Kidney tubule cell (primary cell): Measurements from ENCODE around the gene TANK.

ENCODE experiments used
- DNase-seq: peaks from one replicate; pipeline ENCODE4 v3.0.0-alpha.2; 2018; ENCODE audit warnings: low spot score

Gene TANK

DNA sequence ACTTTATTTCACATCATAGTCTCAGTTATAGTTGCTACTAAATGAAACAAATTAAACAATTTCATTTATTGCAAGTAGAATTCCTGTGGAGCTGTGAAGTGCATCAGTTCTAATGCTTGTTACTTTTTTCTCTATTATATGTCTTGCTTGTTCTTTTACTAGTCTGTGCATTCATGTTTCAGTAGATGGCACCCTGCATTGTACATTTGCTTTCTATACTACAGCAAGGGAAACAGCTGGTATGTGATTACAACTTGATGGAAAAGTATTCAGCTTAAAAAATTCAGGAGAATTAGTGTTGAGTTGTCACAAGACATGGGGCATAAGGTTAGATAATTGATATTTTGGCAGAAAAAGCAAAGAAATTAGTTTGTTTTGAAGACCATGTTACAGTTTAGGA, 72.3 kb downstream of the TANK start:
- no peak for DNase-seq

GRCh38 chr2:161233858-161234431, 73.7 kb downstream of the TANK start:
- DNase-seq: no peak

DNA sequence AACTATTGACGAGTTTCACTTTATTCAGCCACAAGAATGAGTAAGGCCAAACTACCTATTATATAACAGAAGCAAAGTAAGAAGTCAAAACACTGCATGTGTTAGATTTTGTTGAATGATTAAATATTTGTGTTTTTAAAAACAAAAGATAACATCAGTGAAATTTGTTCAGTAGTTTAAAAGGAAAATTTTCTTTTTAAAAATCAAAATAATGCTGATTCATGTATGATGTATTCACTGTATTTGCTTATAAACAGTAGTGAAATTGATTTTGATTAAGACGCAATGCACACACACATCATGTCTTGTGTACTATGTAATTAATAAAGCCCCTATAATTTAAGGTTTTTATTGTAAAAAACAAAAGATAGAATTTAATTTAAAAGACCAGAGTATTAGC, 74.4 kb downstream of the TANK start:
- DNase-seq: no peak

DNA sequence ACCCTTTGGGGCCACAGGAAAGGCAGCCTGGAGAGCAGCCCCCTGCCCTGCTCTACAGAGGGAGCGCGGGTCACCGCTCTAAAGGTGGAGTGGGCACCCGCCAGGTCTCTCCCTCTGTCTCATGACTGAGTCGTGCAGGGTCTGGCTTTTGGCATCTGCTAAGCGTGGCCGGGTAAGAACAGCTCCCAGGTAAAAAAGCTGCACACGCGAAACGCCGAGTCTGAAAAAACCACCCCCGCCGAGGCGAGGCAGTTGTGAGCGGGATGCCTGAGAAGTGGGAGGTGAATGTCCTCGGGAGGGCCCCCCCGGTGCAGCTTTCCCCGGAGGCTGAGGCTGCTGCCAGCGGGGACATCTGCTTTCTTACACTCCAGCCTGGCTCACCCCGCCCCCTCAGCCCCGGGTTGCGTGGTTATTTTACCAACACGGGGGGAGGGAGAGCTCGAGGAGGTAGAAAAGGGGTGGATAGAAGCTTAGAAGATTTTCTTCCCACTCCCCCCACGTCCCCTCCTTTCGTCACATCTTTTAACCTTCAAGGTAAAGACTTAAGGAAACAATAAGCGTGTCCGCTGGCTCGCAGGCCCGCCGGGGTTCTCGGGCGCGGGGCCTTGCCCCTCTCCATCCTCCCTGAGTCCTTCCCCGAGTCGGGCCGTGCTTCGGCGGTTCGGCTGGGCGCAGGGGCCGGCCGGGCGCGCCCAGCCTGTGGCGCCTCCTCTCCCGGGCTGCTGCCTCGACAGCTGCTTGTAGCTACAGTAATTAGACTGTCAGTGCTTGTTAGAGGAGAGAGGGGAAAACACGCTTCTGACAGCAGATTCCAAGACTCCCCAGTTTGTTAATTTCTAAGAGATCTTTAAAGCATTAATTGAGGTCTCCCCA, 77.4 kb downstream of the TANK start:
- DNase-seq: peak; percentile 32

GRCh38 chr2:161238265-161238559, 78.0 kb downstream of the TANK start:
- no peak for DNase-seq

DNA sequence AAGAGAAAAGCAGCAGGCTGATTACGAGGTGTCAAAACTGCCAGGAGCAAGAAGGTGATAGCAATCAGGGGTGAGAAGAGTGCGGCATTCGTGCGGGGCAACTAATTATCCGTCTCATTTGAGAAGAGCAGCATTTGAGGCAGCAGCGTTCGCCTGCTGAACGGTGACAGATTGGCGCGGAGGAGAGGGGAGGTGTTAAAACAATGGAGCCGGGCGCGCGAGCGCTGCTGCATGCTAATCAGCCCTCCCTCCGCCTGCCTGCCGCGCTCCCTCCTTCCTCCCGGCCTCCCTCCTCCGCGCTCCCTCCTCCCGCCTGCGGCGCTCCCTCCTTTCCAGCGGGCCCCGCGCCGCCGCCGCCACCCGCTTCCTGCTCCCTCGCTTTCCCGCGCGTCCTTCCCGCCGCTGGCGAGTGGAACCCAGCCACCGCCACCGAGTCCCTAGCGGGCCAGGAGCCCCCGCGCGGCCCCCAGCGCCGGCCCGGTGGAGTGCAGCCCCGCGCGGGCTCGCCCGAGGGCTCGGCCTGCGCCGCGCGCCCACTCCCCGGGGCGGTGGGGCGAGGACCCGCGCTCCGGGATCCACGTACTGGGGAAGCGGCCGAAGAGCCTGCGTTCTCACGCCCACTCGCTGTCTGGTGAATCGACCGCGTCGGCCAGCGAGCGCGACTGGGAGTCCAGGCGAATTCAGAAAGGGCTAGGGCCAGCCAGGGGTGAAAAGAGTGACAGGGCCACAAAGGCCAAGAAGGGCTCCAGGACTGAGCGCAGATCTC, 78.5 kb downstream of the TANK start:
- peak; percentile 58 for DNase-seq

DNA sequence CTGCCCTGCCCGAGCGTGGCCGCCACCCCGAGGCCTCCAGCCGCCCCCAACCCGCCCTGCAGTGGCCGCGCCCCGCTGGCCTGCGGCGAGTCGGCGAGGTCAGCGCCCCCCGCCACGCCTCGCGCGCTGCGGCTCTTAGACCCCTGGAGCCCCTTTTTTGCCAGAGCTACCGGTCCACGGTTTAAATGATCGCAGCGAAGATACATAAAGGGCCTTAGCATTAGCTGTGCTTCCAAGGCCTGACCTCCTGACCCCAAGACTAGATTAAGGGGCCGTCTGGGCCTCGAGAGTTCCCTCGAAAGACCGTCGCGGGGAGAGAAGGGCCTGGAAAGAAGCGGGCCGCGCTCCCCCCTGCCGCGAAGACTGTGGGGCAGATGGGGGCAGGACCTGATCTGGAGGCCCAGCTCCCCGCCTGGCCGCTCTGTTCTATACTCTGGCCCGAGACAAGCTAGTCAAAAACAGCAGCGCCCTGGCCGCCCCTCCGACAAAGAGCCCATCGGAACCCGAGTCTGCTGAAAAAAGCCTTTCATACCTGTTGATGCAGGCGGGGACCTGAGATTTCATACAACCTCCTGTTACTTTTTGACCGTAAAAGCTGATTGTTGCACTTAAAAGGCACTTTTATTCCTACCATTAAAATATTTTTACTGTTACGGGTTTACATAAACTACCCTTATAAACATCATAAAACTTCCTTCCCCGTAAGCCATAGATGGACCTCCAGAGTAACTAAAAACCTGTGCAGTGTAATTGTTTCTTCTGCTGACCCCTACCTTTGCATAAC, 79.3 kb downstream of the TANK start:
- DNase-seq: no peak

DNA sequence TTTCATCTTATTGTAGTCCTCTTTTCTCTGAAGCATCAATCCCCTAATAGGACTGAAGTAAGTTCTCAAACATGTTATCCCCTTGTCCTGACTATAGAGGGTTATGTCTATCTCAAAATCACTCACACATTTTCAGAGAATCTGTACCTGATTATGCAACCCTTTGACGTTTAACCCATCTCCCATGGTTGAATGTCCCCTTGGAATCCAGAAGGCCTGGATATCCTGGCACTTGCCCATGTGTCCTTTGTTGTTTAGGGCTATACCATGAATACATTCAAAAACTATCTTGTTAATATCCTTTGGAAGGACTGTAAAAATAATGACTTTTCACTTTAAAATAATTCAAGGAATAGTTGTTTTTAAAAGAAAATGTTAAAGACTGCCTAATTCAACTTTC, 81.7 kb downstream of the TANK start:
- DNase-seq: peak; percentile 46

GRCh38 chr2:161243312-161243711, 83.1 kb downstream of the TANK start:
- DNase-seq: no peak

DNA sequence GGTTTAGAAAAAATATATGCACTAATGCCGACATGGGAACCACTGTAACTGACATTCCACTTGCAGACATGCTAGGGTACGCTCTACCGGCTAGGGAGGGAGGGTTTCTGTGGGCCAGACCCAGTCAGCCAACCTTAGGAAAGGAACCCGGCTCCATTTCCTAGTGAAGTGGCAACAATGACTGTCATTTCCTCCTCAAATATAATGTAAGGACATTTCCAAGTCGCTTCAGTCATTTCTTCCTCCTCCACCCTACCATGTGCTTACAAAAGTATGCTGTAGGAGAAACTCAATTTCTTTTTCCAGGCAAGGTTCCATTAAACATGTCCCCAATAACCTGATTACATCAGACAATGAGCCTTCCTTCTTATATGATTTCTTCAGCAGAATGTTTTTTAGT, 83.7 kb downstream of the TANK start:
- DNase-seq: no peak

- peak; percentile 82 for DNase-seq
These were observed 84.4 kb downstream of the TANK start for GRCh38 chr2:161244387-161245260.

GRCh38 chr2:161245261-161245553, 85.0 kb downstream of the TANK start:
- DNase-seq: no peak

DNA sequence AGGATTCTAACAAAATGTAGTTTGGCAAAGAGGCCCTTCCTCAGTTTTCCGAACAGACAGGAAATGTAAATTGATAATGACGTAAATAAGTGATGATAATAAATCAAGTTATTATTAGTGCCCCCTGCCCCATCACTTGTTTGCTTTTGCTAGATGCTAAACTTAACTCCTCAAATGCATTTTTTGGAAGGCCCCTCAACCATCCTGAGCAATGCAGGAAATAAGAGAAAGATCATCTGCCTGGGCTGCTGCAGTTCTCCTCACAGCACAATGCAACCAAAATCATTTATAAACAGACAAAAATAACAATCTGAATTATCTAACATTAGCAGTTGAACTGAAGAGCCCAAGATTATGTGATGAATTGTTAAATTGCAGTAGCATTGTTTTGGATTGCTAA, 85.4 kb downstream of the TANK start:
- DNase-seq: no peak

DNA sequence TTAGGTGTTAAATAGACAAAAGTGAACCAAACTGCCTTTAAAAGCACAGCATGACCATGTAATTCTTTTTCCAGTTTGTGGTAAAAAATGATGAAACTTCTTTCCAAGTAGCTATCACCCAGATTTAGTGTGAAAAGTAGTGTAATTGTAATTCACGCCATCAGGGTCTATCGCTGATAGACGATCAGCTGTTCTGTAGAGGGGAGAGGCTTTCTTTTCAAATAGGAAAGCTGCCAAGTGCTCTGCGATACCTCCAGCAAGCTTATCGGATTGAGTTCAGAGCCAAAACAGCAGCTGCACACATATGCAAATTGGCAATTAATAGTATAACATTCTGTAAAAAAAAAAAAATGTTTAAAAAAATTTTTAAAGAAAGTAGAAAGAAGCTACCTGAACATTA, 86.1 kb downstream of the TANK start:
- no peak for DNase-seq

DNA sequence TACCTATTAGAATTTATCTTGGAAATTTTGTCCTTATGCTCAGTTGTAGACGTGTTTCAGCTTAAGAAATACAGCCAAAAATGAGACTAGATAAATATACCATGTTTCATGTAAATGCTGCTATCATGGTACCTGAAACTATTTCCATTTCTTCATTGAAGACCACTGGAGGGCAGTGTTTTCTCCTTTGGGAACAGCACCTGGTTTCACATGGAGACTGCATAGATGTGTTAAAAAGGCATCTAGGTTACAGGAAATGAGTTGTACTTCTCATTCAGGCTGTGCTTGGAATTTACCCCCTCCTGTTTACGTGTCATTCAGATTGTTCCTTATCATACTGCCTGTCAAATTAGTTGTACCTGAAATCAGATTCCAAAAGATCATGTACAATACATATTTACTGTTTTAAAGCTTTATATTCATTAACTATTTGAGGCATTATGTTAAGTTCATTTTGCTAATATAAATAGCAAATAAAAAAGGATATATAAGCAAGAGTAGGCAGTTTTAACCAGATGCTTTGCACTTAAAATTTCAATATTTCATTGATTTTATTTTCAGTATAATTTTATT, 90.7 kb downstream of the TANK start:
- DNase-seq: peak; percentile 85

GRCh38 chr2:161257123-161257952, 97.1 kb downstream of the TANK start:
- DNase-seq: no peak

GRCh38 chr2:161265874-161266273, 105.6 kb downstream of the TANK start:
- no peak for DNase-seq

- DNase-seq: no peak
These were observed 108.9 kb downstream of the TANK start for GRCh38 chr2:161269111-161269510.

GRCh38 chr2:161273038-161273760, 113.0 kb downstream of the TANK start:
- peak; percentile 65 for DNase-seq
